KMS-11 (cell line): Measurements from ENCODE around the gene LRIG3.

Experiments used
- H2AFZ ChIP-seq: fragments of 200-600 bp; sonication (generic); 2 replicates; pipeline ENCODE4 v1.6.1; 2016; ENCODE audit warnings: antibody characterized with exemption, mixed run types, low read depth
- H3K27ac ChIP-seq: fragments of 200-600 bp; sonication (generic); 2 replicates; pipeline ENCODE4 v1.6.1; 2016; ENCODE audit warnings: mild to moderate bottlenecking, mixed run types
- H3K27me3 ChIP-seq: fragments of 200-600 bp; sonication (generic); 2 replicates; pipeline ENCODE4 v1.6.1; 2017; ENCODE audit warnings: mild to moderate bottlenecking, low read depth, mixed run types, moderate library complexity; ENCODE audit not compliant: insufficient read depth
- H3K36me3 ChIP-seq: fragments of 200-600 bp; sonication (generic); 2 replicates; pipeline ENCODE4 v1.6.1; 2017; ENCODE audit warnings: mild to moderate bottlenecking, mixed run types; ENCODE audit not compliant: insufficient read depth
- H3K4me1 ChIP-seq: fragments of 200-600 bp; sonication (generic); 2 replicates; pipeline ENCODE4 v1.6.1; 2016; ENCODE audit warnings: mild to moderate bottlenecking, low read depth, mixed run types; ENCODE audit not compliant: poor library complexity, severe bottlenecking
- H3K4me2 ChIP-seq: fragments of 200-600 bp; sonication (generic); 2 replicates; pipeline ENCODE4 v1.7.0; 2016; ENCODE audit warnings: mild to moderate bottlenecking, mixed run types
- H3K4me3 ChIP-seq: fragments of 200-600 bp; sonication (generic); IDR thresholded peaks from 2 replicates; pipeline ENCODE4 v1.6.1; 2017; ENCODE audit warnings: low read depth, low read length, mixed read lengths; ENCODE audit not compliant: insufficient read depth
- H3K79me2 ChIP-seq: fragments of 200-600 bp; sonication (generic); 2 replicates; pipeline ENCODE4 v1.6.1; 2016; ENCODE audit warnings: low read depth, mixed run types; ENCODE audit not compliant: insufficient read depth
- H3K9ac ChIP-seq: fragments of 200-600 bp; sonication (generic); 2 replicates; pipeline ENCODE4 v1.6.1; 2016; ENCODE audit warnings: mild to moderate bottlenecking, mixed run types
- H4K20me1 ChIP-seq: fragments of 200-600 bp; sonication (generic); 2 replicates; pipeline ENCODE4 v1.6.1; 2016; ENCODE audit warnings: mild to moderate bottlenecking, mixed run types; ENCODE audit not compliant: insufficient read depth
- CTCF ChIP-seq: fragments of 200-600 bp; sonication (generic); conservative IDR thresholded peaks from 2 replicates; pipeline ENCODE4 v1.6.1; 2017; ENCODE audit warnings: low read depth, mild to moderate bottlenecking, antibody characterized with exemption, low read length, moderate library complexity, mixed read lengths

The LRIG3 gene

GRCh38 chr12:58925111-58925611 lies 4.9 kb upstream of the LRIG3 start:
- peaks cover under 1% of the 10 kb centered on the region; the same call in 1 of the 2 replicates for H3K79me2 ChIP-seq
- TF ChIP-seq CTCF, result no peak
- H4K20me1 ChIP-seq, result no peaks in the 10 kb centered on the region
- H3K4me3 ChIP-seq, result no peak overlapping the region
- no peak overlapping the region for H3K27ac ChIP-seq
- no peaks in the 10 kb centered on the region for H3K27me3 ChIP-seq
- peaks cover 8% of the 10 kb centered on the region for H3K4me1 ChIP-seq
- no peak overlapping the region for H3K9ac ChIP-seq
- no peaks in the 10 kb centered on the region for H3K36me3 ChIP-seq
- no peak overlapping the region for H2AFZ ChIP-seq
- no peak overlapping the region for H3K4me2 ChIP-seq

GRCh38 chr12:58924652-58925051 lies 4.3 kb upstream of the LRIG3 start:
- Histone ChIP-seq H3K79me2 (peaks cover 6% of the 10 kb centered on the region), H3K27ac (no peak overlapping the region), H3K27me3 (no peaks in the 10 kb centered on the region), H3K4me3 (no peak overlapping the region), H3K9ac (no peak overlapping the region), H4K20me1 (no peaks in the 10 kb centered on the region), H2AFZ (no peak overlapping the region), H3K36me3 (no peaks in the 10 kb centered on the region), H3K4me1 (peaks cover 8% of the 10 kb centered on the region), H3K4me2 (no peak overlapping the region)
- no peak for TF ChIP-seq CTCF

- Histone ChIP-seq H2AFZ (no peak overlapping the region), H3K9ac (no peak overlapping the region), H3K4me1 (peaks cover 8% of the 10 kb centered on the region), H3K4me3 (no peak overlapping the region), H3K4me2 (no peak overlapping the region), H4K20me1 (no peaks in the 10 kb centered on the region), H3K27ac (no peak overlapping the region), H3K36me3 (no peaks in the 10 kb centered on the region), H3K79me2 (peaks cover 15% of the 10 kb centered on the region), H3K27me3 (no peaks in the 10 kb centered on the region)
- no peak for TF ChIP-seq CTCF
Observed at GRCh38 chr12:58923781-58924180, 3.5 kb upstream of the LRIG3 start.

- Histone ChIP-seq H3K36me3 (no peaks in the 10 kb centered on the region), H3K4me2 (no peak overlapping the region), H3K4me3 (no peak overlapping the region), H3K27ac (no peak overlapping the region), H2AFZ (no peak overlapping the region), H3K4me1 (peaks cover 8% of the 10 kb centered on the region), H3K27me3 (no peaks in the 10 kb centered on the region), H3K9ac (no peak overlapping the region), H4K20me1 (no peaks in the 10 kb centered on the region), H3K79me2 (peaks cover 24% of the 10 kb centered on the region)
- no peak for TF ChIP-seq CTCF
Observed at GRCh38 chr12:58922849-58923248, 2.5 kb upstream of the LRIG3 start.
